Measurements from ENCODE around the gene TRMT2B.

TRMT2B gene

GRCh38 chrX:100980608-100981497 lies 71.1 kb downstream of the TRMT2B start:
- in situ Hi-C loops (cut with MboI; ENCODE audit: low sequenced_read_pairs, unreplicated experiment): no loop called here
- no peak for TF ChIP-seq CTCF (IDR thresholded peaks at IDR 0.05; ENCODE audit: borderline replicate concordance, control extremely low read depth, extremely low read depth, insufficient read depth, missing control alignments)
- no peak for DNase-seq (ENCODE audit: low spot score)

GRCh38 chrX:100979881-100980607 lies 71.9 kb downstream of the TRMT2B start:
- no peak for TF ChIP-seq CTCF (IDR thresholded peaks at IDR 0.05; ENCODE audit: borderline replicate concordance, control extremely low read depth, extremely low read depth, insufficient read depth, missing control alignments)
- DNase-seq (ENCODE audit: low spot score): no peak
- in situ Hi-C loops (cut with MboI; ENCODE audit: low sequenced_read_pairs, unreplicated experiment): no loop called here

- no peak for TF ChIP-seq CTCF (IDR thresholded peaks at IDR 0.05; ENCODE audit: borderline replicate concordance, control extremely low read depth, extremely low read depth, insufficient read depth, missing control alignments)
- in situ Hi-C loops (cut with MboI; ENCODE audit: low sequenced_read_pairs, unreplicated experiment): no loop called here
- no peak for DNase-seq (ENCODE audit: low spot score)
Observed at GRCh38 chrX:100976211-100976610, 75.7 kb downstream of the TRMT2B start.

GRCh38 chrX:100975212-100975611 lies 76.7 kb downstream of the TRMT2B start:
- TF ChIP-seq CTCF (IDR thresholded peaks at IDR 0.05; ENCODE audit: borderline replicate concordance, control extremely low read depth, extremely low read depth, insufficient read depth, missing control alignments): no peak
- DNase-seq (ENCODE audit: low spot score): no peak
- in situ Hi-C loops (cut with MboI; ENCODE audit: low sequenced_read_pairs, unreplicated experiment): no loop called here

GRCh38 chrX:100973411-100973810 lies 78.5 kb downstream of the TRMT2B start:
- no peak for TF ChIP-seq CTCF (IDR thresholded peaks at IDR 0.05; ENCODE audit: borderline replicate concordance, control extremely low read depth, extremely low read depth, insufficient read depth, missing control alignments)
- in situ Hi-C loops (cut with MboI; ENCODE audit: low sequenced_read_pairs, unreplicated experiment): no loop called here
- no peak for DNase-seq (ENCODE audit: low spot score)

- TF ChIP-seq CTCF (IDR thresholded peaks at IDR 0.05; ENCODE audit: borderline replicate concordance, control extremely low read depth, extremely low read depth, insufficient read depth, missing control alignments): no peak
- in situ Hi-C loops (cut with MboI; ENCODE audit: low sequenced_read_pairs, unreplicated experiment): no loop called here
- no peak for DNase-seq (ENCODE audit: low spot score)
Observed at GRCh38 chrX:100969936-100970335, 82.0 kb downstream of the TRMT2B start.
